Right kidney (tissue), 1 donor: Measurements from ENCODE around the gene MORC1.

Source experiments
- DNase-seq: peaks from one replicate; pipeline ENCODE4 v3.0.0-alpha.2; 2016

MORC1 gene

DNA sequence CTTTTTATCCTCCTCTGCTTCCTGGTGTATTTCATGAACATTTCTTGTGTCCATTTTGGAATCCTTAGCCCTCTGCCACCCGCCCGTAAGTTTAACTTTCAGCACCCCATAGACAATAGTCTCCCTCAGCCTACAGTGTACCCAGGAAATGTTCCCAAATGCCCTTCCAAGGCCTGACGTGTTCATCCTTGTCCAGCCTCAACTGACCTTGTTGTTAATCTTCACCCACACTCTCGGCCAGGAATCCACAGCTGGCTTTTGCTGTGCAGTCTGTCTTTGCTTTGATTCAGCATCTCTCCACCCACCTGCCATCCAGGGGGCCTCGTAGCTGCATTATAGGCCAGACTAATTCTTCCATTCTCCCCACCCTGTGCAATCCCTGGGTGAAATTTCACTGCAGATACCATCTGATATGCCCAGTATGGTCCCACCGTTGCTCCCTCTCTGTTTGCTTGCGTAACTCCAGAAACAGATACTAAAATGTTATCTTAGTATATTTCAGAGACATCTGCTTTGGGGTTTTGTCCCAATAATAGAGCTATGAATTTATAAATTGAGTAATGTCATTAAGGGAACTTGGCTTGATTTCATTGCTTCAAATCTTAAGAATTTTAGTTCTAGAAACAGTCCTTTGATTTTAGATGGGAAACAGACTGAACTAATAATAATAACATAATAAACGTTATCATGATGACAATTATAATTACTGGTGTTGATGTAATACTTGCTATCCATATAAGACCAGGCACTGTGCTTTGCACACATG lies 180.8 kb downstream of the MORC1 start:
- no peak for DNase-seq

DNA sequence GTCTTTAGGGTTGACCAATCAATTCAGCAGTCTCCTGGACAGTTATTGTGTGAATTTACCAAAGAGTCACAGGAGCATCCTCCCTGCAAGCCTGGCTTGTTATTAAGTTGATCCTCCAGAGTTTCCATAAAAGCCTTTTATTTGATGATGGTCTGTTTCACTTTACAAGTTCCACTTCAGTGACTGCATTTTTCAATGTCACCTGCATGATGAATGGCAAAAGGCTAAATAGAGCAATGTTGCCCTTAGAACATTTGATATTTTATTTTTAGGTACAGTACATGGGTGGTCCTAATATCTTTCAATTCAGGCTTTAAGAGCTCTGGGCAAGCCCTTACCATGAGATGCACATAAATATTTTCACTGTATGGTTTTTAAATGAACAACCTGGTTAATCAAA lies 186.9 kb downstream of the MORC1 start:
- DNase-seq, result no peak

DNA sequence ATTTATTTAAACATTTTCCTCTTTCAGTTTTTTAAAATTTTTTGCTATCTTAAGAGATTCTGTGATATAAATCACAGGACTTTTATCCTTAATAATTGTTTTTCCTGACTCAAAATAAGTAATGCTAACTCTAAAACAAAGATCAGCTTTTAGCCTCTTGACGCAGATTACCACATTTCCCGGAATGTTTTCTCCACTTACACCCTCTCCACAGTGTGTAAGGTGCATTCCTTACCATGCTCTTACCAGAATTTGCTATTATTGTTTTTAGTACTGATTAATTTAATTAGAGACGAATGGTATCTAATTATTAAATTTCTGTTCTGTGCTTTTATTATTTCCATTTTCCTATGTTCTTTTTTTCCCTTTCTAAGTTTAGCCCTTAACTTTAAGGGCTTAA lies 199.1 kb downstream of the MORC1 start:
- DNase-seq, result no peak

DNA sequence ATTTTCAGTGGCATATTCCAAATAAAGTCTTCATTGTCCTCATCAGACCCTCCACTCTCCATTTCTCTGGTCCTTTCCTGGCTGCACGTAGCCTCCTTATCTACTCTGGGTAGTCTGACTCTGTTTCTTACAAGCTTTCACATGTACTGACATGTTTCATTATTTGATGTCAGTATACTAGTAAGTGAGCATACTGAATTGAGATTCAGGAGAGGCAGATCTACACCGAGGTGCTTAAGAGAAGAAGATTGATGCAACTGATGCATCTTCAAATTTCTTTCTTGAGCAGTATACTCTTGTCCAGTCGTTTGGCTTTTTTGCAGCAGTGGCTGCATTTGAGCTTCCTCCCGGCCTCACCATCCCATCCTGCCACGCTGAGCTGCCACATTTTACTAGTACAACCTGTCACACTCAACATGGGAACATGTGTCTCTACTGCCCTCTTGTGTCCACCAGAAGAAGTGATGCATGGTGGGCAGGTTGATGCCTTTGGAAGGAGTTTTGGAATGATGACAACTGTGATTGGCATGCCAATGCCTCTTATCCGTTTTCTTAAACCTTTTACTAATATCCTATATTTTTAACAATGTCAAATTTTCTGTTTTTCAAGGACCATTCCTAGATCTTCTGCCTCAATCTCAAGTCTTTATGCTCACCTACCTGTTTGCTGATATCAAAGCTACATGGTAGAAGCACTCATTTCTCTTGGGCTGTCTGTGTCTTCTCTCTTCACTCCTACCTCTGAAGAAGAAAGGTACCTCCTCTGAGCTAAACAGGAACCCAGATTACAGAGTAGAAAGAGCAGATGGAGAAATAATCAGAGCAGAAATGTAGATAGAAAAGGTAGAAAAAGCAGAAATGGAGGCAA lies 202.9 kb downstream of the MORC1 start:
- peak; percentile 45 for DNase-seq

DNA sequence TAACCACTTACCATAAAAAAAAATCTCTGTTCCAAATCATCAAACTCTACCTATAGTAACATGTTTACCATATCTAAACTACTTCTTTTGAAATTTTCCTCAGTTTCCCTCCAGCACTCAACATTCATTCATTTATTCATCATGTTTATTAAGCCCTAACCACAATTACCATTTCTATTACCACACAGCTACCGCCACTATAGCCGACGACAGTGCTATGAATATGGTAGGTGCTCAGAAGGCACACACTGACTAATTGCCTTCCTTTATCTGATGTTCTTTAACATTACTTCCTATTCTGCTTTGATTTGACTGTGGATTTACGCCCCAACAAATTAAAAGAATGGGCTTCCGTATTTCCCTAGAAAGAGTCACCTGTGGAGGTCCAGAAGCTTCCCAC lies 208.1 kb downstream of the MORC1 start:
- DNase-seq, result no peak
